ENCODE measurements around the gene CPSF2.

CPSF2 gene

DNA sequence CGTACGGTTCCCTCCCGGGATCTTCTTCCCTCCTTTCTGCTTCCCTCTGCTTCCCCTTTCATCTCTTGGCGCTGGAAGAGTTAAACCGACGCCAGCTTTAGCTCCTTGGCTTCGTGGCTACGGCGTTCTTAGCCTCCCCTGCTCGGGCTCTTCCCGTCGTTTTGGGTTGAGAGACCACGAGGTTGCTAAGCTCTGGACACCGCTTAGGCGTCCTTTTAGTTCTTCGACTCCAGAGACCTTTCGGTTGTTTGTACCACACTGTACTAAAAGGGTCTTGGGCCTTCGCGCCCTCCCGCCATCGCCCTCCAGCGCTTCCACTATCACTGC lies 545 bp downstream of the CPSF2 start:
- Histone ChIP-seq H3K36me3 (ENCODE audit: control insufficient read depth, low read length) (peaks cover 81% of the 10 kb centered on the region), H3K27ac (ENCODE audit: low read depth, low read length) (peak overlapping the region; percentile 60), H3K9me2 (replicated peaks; ENCODE audit: control insufficient read depth, low read length) (no peaks in the 10 kb centered on the region), H3K4me2 (ENCODE audit: low read length) (peak overlapping the region; percentile 80), H3K79me2 (ENCODE audit: control insufficient read depth, low read length) (peaks cover 80% of the 10 kb centered on the region), H3K9me3 (ENCODE audit: control insufficient read depth, insufficient read depth, low read length) (no peaks in the 10 kb centered on the region), H4K20me1 (ENCODE audit: control insufficient read depth, insufficient read depth, low read depth, low read length) (no peaks in the 10 kb centered on the region), H3K27me3 (ENCODE audit: control insufficient read depth, low read length) (no peaks in the 10 kb centered on the region), H3K4me3 (ENCODE audit: low read length) (peak overlapping the region; percentile 98), H3K4me1 (ENCODE audit: control insufficient read depth, low read length) (peaks cover 32% of the 10 kb centered on the region), H3F3A (ENCODE audit: control insufficient read depth, insufficient read depth) (no peaks in the 10 kb centered on the region)
- no peak for TF ChIP-seq EZH2phosphoT487 (IDR thresholded peaks at IDR 0.05; ENCODE audit: borderline replicate concordance, low read length)
- TF ChIP-seq, protein P1, sequence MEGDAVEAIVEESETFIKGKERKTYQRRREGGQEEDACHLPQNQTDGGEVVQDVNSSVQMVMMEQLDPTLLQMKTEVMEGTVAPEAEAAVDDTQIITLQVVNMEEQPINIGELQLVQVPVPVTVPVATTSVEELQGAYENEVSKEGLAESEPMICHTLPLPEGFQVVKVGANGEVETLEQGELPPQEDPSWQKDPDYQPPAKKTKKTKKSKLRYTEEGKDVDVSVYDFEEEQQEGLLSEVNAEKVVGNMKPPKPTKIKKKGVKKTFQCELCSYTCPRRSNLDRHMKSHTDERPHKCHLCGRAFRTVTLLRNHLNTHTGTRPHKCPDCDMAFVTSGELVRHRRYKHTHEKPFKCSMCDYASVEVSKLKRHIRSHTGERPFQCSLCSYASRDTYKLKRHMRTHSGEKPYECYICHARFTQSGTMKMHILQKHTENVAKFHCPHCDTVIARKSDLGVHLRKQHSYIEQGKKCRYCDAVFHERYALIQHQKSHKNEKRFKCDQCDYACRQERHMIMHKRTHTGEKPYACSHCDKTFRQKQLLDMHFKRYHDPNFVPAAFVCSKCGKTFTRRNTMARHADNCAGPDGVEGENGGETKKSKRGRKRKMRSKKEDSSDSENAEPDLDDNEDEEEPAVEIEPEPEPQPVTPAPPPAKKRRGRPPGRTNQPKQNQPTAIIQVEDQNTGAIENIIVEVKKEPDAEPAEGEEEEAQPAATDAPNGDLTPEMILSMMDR (IDR thresholded peaks at IDR 0.05; ENCODE audit: low read depth, low read length, poor library complexity, severe bottlenecking), result no peak

DNA sequence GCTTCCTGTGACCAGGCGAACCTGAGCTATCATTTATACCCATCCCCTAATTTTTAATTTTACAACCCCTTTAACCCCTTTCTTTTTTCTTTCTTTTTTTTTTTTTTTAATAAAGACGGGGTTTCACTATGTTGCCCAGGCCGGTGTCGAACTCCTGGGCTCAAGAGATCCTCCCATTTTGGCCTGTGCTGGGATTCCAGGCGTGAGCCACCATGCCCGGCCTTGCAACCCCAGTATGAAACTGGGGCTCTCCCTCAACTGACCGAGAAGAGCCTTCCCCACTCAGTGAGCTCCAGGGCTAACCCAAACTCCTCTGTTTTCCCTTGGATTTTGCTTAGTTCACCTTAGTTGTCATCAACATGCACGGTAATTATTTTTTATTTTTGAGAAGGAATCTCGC lies 992 bp downstream of the CPSF2 start:
- Histone ChIP-seq H3K4me2 (ENCODE audit: low read length) (peak overlapping the region; percentile 80), H3K9me2 (replicated peaks; ENCODE audit: control insufficient read depth, low read length) (no peaks in the 10 kb centered on the region), H3K36me3 (ENCODE audit: control insufficient read depth, low read length) (peaks cover 81% of the 10 kb centered on the region), H3K9me3 (ENCODE audit: control insufficient read depth, insufficient read depth, low read length) (no peaks in the 10 kb centered on the region), H3K79me2 (ENCODE audit: control insufficient read depth, low read length) (peaks cover 80% of the 10 kb centered on the region), H3F3A (ENCODE audit: control insufficient read depth, insufficient read depth) (no peaks in the 10 kb centered on the region), H4K20me1 (ENCODE audit: control insufficient read depth, insufficient read depth, low read depth, low read length) (no peaks in the 10 kb centered on the region), H3K27ac (ENCODE audit: low read depth, low read length) (peak overlapping the region; percentile 60), H3K4me3 (ENCODE audit: low read length) (peak overlapping the region; percentile 98), H3K27me3 (ENCODE audit: control insufficient read depth, low read length) (no peaks in the 10 kb centered on the region), H3K4me1 (ENCODE audit: control insufficient read depth, low read length) (peaks cover 32% of the 10 kb centered on the region)
- no peak for TF ChIP-seq EZH2phosphoT487 (IDR thresholded peaks at IDR 0.05; ENCODE audit: borderline replicate concordance, low read length)
- TF ChIP-seq, protein P1 (IDR thresholded peaks at IDR 0.05; ENCODE audit: low read depth, low read length, poor library complexity, severe bottlenecking), result no peak

DNA sequence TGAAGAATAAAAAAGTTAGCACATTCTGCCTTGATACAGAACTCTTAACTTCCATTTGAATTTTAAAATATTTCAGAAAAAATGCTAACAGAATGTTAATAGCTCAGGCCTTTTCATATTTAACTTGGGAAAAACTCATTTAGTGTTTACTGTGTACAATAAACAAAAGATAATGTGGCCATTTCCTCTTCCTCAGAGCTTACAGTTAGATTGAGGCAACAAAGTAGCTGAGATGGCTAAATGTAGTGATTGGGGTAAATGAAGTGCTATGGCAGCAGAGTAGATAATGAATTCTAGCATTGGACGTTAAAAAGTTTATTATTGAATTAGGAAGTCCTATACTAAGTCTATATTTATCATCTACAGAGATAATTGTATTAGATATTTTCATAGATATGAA lies 12.7 kb downstream of the CPSF2 start:
- no peak overlapping the region for H3K4me2 ChIP-seq (ENCODE audit: low read length)
- no peak for TF ChIP-seq EZH2phosphoT487 (IDR thresholded peaks at IDR 0.05; ENCODE audit: borderline replicate concordance, low read length)
- TF ChIP-seq, protein P1 (IDR thresholded peaks at IDR 0.05; ENCODE audit: low read depth, low read length, poor library complexity, severe bottlenecking), result no peak
- H3K27me3 ChIP-seq (ENCODE audit: control insufficient read depth, low read length), result no peaks in the 10 kb centered on the region
- no peaks in the 10 kb centered on the region for H3K9me3 ChIP-seq (ENCODE audit: control insufficient read depth, insufficient read depth, low read length)
- H3K4me3 ChIP-seq (ENCODE audit: low read length), result no peak overlapping the region
- H4K20me1 ChIP-seq (ENCODE audit: control insufficient read depth, insufficient read depth, low read depth, low read length), result no peaks in the 10 kb centered on the region
- peaks cover 2% of the 10 kb centered on the region; the same call in 1 of the 2 replicates for H3K79me2 ChIP-seq (ENCODE audit: control insufficient read depth, low read length)
- peaks cover 7% of the 10 kb centered on the region for H3F3A ChIP-seq (ENCODE audit: control insufficient read depth, insufficient read depth)
- H3K9me2 ChIP-seq (replicated peaks; ENCODE audit: control insufficient read depth, low read length), result no peaks in the 10 kb centered on the region
- H3K36me3 ChIP-seq (ENCODE audit: control insufficient read depth, low read length), result peaks cover 84% of the 10 kb centered on the region
- no peak overlapping the region for H3K27ac ChIP-seq (ENCODE audit: low read depth, low read length)
- no peaks in the 10 kb centered on the region for H3K4me1 ChIP-seq (ENCODE audit: control insufficient read depth, low read length)

DNA sequence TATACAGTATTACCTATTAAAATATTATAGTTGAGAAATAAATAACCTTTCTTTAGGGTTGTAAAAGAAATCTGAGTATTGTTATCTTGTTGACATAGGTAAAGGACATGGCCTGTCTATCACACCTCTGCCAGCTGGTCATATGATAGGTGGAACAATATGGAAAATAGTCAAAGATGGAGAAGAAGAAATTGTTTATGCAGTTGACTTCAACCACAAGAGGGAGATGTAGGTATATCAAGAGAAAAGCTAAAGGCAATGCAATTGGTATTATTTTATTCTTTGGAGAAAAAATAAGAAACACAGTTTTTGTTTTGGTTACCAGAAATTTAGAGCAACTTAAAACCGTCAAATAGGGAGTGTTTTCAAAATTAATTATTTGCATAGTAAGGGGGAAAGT lies 13.5 kb downstream of the CPSF2 start:
- no peak overlapping the region for H3K4me3 ChIP-seq (ENCODE audit: low read length)
- H3F3A ChIP-seq (ENCODE audit: control insufficient read depth, insufficient read depth), result peaks cover 7% of the 10 kb centered on the region
- peaks cover 81% of the 10 kb centered on the region for H3K36me3 ChIP-seq (ENCODE audit: control insufficient read depth, low read length)
- no peaks in the 10 kb centered on the region for H4K20me1 ChIP-seq (ENCODE audit: control insufficient read depth, insufficient read depth, low read depth, low read length)
- no peaks in the 10 kb centered on the region for H3K9me2 ChIP-seq (replicated peaks; ENCODE audit: control insufficient read depth, low read length)
- H3K27me3 ChIP-seq (ENCODE audit: control insufficient read depth, low read length), result no peaks in the 10 kb centered on the region
- no peak overlapping the region for H3K27ac ChIP-seq (ENCODE audit: low read depth, low read length)
- no peaks in the 10 kb centered on the region for H3K9me3 ChIP-seq (ENCODE audit: control insufficient read depth, insufficient read depth, low read length)
- no peak overlapping the region for H3K4me2 ChIP-seq (ENCODE audit: low read length)
- H3K79me2 ChIP-seq (ENCODE audit: control insufficient read depth, low read length), result peaks cover 2% of the 10 kb centered on the region; the same call in 1 of the 2 replicates
- TF ChIP-seq EZH2phosphoT487 (IDR thresholded peaks at IDR 0.05; ENCODE audit: borderline replicate concordance, low read length), result no peak
- TF ChIP-seq, protein P1 (IDR thresholded peaks at IDR 0.05; ENCODE audit: low read depth, low read length, poor library complexity, severe bottlenecking), result peak; percentile 36
- no peaks in the 10 kb centered on the region for H3K4me1 ChIP-seq (ENCODE audit: control insufficient read depth, low read length)
